Right lung (tissue), 10 donors: ENCODE data around the gene KAT2A. TPM values are rescaled to one million over a fixed set of nuclear protein-coding genes. Genes with fewer than 3 reads are reported as not detected.
A peak's percentile ranks its signal among the peaks of the same experiment; 100 is the strongest.
"Not testable (repeated sequence)": the region's sequence is repeated elsewhere in the genome, so short reads cannot be mapped to it uniquely, and the experiment has no call there.

Experiments
- DNase-seq, 2 donors: peaks; one replicate each; pipeline ENCODE4 v3.0.0-alpha.2; 2013
- long read RNA-seq, 8 donors: transcript quantifications; one replicate each; lab custom pipeline, GENCODE V29; 2026
- polyA plus RNA-seq, 5 donors: library from polyadenylated mRNA; unstranded; fragments of 120-200 nt; gene quantifications; one replicate each; pipeline versions ENCODE4 v1.2.1 to v1.2.3, GENCODE V29; 2013; ENCODE audit warnings: inconsistent platforms in 1 of 5, low replicate concordance in 1 of 5; ENCODE audit not compliant: insufficient read length in 5 of 5, insufficient read depth in 1 of 5

KAT2A gene
- 10 to 100 TPM; 51.3 to 73.7 (median 67.3) TPM for polyA plus RNA-seq
- long read RNA-seq, donor 1, transcript KAT2A-201 (18 exons, 3,109 nt) = minor isoform, 8 of 30 reads
- long read RNA-seq, donor 1, transcript KAT2A-202 (18 exons, 2,990 nt) = major isoform, 9 of 30 reads
- long read RNA-seq, donor 1, partial matches to known transcripts = 12 of 30 reads
- long read RNA-seq, donor 1, other reads (novel, unspliced or antisense) = 0 of 30 reads
- long read RNA-seq, donor 2, partial matches to known transcripts = 0 of 6 reads
- long read RNA-seq, donor 2, other reads (novel, unspliced or antisense) = 0 of 6 reads
- long read RNA-seq, donor 3, partial matches to known transcripts = 5 of 10 reads
- long read RNA-seq, donor 3, other reads (novel, unspliced or antisense) = 0 of 10 reads
- long read RNA-seq, donor 4, partial matches to known transcripts = 0 of 5 reads
- long read RNA-seq, donor 4, other reads (novel, unspliced or antisense) = 0 of 5 reads
- long read RNA-seq, donor 5, partial matches to known transcripts = 0 of 10 reads
- long read RNA-seq, donor 5, other reads (novel, unspliced or antisense) = 0 of 10 reads
- long read RNA-seq, donor 6, transcript KAT2A-202 (18 exons, 2,990 nt) = major isoform, 6 of 11 reads
- long read RNA-seq, donor 6, partial matches to known transcripts = 0 of 11 reads
- long read RNA-seq, donor 6, other reads (novel, unspliced or antisense) = 0 of 11 reads
- long read RNA-seq, donor 7, transcript KAT2A-202 (18 exons, 2,990 nt) = major isoform, 5 of 9 reads
- long read RNA-seq, donor 7, partial matches to known transcripts = 0 of 9 reads
- long read RNA-seq, donor 7, other reads (novel, unspliced or antisense) = 0 of 9 reads
- long read RNA-seq, donor 8, partial matches to known transcripts = 0 of 4 reads
- long read RNA-seq, donor 8, other reads (novel, unspliced or antisense) = 0 of 4 reads

DNA sequence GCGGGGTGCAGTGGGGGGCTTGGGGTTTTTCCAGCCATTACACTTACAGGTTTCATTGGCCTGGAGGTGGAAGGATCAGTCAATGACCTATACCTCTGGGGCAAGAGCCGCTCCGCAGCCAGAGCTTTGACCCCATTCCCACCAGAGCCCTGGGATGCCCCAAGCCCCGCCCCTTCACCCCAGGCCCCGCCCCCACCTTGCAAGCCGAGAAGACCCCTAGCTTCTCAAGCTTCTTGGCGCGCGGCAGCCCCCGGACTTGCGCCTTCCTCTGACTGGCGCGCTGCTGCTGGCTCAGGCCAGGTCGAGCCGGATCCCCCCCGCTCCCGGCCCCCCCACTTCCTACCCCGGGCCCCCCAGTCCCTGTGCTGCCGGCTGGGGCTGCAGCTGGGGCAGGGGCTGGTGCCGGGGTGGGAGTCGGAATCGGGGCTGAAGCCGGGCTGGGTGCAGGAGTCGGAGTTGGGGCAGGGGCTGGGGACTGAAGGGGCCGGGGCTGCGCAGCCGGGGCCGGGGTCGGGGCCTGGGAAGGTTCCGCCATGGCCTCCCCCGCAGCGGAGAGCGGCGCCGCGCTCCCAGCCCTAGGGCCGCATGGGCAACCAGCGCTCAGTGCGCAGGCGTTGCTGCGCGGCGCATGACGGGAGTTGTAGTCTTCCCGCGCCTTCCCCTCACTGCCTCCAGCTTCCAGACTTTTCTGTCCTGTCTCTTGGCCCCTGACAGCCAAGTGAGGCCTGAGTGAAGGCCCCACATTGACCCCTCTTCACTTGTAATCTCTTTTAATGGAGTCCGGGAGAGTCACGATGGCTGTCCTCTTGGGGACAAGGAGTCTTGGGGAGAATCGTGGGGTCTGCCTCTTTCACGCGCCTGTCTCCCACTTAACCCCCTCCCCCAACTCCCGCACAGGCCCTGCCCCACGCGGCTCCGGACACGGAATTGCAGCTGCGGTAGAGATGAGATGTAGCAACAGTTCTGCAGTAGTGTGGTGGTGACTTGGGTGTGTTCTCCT is at the start of gene KAT2A:
TSS of gene KAT2A (minus strand) at position 598 of the 1,000 bp plus-strand sequence. CDS start at position 535, 63 bp downstream.
- peak; percentile 69 to 77 for DNase-seq

DNA sequence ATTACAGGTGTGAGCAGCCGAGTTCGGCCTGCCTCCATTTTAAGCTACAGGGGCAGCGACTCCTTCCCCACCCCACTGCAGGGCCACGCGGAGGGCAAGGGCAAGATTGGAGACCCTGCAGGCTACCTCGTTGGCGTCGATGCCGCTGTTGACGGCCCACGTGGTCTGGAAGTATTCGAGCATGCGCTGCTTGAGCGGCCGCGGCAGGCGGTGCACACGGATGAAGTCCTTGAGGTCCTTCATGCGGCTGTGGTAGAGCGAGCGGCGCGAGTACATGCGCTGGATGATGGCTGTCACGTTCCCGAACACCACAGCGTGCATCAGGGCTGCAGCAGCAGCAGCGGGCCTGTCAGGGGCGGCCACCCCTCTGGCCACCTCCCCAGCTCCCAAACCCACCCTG is 48.2 kb upstream of the KAT2A start:
- no peak for DNase-seq

DNA sequence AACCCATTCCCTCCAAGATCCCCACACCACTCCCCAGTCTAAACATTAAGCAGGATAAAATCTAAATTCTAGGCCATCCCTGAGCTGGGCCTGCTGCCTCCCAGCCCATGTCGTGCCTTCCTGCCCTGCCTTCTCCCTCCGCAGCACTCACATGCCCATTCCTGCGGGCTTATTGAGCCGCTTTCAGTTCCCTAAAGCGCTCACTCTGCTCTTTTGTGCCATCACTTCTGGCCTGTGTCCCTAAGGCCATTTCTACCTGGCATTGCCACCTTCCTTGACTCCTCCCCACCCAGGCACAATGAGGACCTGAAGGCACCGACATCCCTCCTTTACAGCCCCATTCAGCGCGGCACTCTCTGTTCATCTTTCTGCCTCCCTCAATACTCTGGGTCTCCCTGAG is 46.6 kb upstream of the KAT2A start:
- DNase-seq = no peak

DNA sequence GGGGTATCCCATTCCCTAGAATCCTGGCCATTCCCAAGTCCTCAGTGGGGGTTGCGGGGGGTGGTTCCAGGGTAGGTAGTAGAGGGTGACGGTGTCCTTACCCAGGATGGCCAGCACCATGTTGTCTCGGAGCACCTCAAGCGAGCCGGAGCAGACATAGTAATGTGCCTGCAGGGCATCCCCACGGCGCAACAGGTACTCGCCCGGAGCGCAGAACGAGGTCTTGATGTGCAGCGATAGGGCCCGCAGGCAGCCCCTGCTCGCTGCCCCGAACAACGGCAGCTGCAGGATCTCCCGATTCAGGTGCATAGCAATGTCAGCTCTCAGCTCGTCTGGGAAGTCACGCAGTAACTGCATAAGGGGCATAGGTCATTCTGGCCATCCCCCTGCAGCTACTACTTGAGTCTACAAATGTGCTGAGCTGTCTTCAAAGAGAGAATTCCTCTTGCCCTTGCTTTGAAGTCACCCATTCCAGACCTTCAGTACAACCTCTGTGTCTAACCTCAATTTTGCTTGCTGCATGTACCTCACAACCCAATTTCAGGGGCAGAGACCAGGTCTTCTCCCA is 45.1 kb upstream of the KAT2A start:
- no peak for DNase-seq

DNA sequence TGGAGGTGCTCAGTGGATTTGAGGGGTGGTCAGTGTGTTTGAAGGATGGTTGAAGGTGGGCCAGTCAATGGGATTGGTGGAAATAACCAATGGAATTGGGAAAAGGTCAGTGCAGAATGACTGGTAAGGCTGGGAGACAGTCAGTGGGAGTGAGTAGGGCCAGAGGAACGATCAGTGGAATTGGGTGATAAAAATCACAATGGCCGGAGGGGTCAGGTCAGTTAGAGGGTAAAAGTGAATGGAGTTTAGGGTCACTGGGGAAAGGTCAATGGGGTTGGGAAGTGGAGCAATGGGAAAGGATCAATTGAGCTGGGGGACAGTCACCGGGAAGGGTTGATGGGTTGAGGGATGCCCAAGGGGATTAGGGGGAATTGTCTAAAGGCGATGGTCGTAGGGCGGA is 44.6 kb upstream of the KAT2A start:
- no peak for DNase-seq

DNA sequence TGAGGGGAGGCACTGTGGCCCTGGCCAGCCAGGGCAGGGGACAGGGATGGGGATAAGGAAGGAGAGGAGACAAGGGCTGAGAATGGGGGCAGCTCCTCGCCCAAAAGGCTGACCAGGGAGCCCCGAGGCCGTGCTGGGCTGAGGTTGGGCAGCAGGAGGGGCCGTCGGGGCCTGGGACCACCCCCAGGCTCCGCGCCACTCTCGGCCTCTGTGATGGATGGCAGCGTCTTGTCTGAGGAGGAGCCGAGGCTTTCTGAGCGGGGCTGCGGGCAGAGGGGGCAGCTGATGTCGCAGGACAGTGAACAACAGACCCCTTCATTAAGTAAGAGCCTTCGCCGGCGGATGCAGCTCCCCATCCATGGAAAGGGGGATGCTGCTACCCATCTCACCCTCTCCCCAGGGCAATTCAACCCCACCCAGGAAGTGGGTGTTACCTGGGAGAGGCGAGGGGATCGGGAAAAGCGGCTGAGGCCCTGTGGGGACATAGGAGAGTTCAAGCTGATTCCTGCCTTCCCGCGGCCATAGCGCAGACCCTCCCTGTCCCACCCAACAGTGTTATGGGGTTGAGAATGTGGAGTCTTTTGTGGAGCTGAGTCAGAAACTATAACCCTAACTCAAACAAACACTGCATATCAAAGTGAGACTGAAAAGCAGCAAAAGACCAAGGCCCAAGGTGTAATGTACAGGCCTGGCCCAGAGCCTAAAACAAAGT is 42.7 kb upstream of the KAT2A start:
- DNase-seq = no peak

DNA sequence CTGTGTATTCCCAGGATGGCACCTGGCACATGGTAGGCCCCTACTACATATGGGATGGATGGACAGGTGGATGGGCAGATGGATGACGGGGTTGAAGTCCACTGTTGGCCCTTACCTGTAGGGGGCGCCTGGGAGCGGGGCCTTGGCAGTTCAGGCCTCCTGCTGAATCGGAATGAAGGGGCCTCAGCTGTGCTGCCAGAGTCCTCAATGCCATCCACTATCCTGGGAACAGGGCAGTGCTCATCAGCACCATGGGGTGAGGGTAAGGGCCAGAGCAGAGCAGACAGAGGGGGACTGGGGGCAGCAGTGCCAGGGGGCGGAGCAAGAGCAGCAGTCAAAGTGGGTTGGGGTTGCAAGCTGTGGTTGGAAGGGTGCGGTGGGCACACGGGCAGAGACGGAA is 41.9 kb upstream of the KAT2A start:
- no peak for DNase-seq

DNA sequence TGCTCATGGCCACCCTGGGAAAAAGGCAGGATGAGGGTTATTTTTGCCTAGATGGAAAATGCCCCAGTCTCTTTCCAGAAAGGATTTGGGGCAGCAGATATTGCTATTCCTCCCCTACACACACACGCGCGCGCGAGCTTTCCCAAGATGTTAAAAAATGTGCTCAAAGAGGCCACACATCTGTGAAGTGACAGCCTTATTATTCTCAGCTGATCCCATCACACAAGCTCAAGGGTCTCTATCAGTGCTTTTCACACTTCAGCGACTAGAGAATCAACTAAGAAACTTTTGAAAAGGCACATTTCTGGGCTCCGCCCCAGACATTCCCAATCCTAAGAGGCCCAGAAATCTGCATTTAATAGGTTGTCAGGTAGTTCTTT is 39.4 kb upstream of the KAT2A start:
- peak in 1 of 2 donors; percentile 50 for DNase-seq

DNA sequence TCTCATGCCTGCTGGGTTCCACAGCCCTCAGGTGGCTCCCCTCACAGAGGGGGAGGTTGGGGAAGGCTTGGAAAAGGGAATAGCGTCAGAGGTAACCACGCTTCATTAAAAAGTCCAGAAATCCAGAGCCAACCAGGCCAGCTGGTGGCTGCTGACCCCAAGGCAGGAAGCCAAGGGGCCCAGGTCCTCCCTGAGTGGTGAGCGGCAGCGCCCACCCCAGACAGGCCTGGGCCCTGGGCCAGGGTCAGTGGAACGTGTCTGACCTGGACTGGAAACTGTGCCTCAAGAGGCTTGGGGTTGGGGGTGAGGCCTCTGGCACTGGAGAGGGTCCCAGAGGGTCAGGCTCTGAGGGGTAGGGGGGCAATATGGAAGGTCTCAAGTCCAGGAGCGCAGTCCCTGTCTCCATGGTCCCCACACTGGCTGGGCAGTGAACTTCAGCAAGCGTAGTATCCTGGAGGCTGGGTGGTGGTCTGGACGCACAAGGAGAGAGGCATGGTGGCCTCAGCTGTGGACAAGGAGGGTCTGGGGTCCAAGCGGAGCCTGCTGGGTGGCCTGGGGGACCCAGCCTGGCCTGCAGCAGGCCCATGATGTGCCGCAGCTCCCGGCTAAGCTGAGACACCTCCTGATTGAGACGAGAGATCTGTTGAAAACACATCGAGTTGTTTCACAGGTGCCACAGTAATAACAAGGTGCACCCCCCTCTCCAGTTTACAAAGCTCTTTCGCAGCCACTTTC is 38.8 kb upstream of the KAT2A start:
- no peak for DNase-seq

DNA sequence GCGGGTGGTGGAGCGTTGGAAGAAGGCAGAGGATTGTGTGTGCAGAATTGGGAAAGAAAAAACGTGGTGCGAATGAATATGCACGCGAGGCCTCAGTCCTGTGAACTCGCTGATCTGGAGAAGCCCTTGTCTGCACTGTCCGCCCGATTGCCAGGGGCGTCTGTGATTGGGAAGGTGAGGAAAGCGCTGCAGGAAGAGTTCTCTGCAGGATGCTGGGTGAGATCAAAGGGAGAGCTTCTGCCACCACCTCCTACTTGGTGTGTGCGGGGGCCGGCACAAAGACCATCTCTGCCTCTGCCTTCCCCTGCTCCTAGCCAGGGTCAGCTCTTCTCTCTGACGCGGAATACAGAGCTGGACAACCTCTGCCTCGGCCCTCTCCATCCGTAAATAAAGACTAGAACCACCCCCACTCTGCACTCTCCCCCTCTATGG is 34.5 kb upstream of the KAT2A start:
- no peak for DNase-seq

DNA sequence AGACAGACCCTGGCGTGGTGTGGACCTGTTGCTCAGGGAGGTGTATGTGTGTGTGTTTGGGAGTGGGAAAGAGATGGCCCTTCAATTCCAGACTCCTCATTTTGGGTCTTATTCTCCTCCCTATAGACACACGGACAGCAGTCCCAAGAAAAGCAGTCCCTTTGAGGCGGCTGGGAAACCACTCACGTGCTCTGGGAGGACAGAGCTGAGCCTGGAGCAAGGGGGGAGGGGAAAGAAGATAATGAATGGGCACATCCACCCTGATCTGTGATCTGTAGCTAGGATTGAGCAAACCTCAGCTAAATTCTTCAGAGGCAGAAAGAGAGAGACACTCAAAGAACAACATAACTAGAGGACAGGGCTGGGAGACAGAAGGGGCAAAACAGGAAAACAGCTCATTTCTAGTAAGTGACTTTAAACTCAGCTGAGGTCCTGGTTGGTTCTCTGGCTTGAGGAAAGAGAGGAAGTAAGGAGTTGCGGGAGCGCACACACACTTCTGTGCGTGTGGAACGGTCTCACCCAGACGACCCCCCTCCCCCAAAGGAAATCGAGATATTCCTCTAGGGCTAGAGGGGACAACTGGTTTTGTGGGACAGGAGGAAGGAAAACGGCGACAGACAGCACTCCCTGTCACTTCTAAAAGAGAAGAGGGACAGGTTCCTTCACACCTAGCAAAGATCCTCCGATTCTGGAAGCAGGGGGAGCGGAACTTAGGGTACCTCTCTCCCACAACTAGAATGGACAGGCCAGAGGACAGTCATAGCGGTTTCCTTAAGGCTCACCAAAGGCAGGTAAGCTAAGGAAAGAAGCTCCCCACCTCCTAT is 33.0 kb upstream of the KAT2A start:
- no peak for DNase-seq

DNA sequence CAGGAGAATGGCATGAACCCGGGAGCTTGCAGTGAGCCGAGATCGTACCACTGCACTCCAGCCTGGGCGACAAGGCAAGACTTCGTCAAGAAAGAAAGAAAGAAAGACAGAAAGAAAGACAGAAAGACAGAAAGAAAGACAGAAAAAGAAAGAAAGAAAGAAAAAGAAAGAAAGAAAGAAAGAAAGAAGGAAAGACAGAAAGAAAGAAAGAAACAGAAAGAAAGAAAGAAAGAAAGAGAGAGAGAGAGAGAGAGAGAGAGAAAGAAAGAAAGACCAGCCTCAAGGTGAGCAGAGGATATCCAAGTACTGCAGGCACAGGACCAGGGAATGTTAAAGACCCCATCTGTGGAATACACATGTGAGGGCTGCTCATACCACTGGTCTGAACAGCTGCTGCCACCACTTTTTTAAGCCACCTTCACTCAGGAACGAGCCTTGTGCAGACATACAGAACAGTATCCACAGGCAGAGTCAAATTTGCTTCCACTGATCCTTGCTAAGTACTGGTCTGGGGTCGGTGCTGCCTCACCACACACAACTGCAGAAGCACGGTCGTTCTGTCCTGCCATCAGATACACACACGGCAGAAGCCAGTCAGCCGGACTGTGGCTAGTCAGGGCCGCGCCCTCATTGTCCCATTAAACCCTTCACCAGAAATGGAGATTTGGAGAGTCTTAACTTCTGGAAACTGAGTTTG is 25.9 kb upstream of the KAT2A start:
- DNase-seq = no peak

DNA sequence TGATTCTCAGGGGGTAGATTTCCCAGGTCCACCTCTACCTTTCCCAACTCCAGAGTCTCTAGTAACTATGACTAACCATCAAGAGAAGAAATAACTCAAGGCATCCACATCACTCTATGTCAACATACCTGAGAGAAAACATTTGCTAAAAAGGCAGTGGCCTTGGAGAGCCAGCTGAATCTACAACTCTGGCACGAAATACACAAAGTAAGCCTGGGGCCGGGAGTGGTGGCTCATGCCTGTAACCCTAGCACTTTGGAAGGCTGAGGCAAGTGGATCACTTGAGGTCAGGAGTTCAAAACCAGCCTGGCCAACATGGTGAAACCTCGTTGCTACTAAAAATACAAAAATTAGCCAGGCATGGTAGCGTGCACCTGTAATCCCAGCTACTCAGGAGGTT is 22.0 kb upstream of the KAT2A start:
- not testable (repeated sequence) for DNase-seq

DNA sequence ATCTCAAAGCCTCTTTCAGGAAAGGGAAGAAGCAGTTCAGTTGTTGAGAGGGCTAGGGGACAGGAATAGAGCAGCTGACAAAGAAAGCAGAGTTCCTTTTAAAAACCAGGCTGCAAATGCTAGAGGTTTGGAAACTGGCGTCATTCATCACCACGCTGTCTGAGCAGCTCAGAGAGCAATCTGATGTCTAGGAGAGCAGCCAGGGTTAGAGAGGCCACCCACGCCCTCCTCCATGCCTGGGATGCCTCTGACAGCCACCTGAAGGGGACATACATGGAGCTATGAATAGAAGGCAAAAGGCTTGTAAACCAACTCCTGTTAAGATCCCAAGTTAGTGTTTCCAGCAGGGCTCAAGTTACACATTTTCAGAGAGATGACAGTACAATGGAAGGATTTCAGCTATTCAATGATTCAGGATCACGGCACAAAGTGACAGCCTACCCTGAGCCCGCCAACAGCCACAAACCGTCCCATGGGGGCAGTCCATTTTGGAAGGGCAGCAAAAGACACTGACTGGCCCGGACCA is 21.3 kb upstream of the KAT2A start:
- DNase-seq = no peak

DNA sequence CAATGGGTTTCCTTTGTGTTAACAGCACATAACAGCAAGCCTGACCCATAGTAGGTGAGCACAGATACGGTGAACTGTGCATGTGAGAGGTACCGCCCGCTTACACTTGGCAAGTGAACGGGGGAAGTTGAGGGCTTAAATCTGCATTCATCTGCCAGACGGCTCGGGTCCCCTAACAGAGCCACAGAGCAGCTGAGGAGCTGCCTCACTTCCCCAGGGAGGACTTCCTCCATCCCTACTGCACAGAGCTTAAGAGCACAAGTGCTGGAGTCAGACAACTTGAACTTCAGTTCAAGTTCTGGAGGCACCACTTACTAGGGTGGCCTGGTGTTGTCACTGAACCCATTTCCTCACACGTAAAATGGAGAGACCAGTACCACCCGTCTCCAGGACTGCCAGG is 20.2 kb upstream of the KAT2A start:
- no peak for DNase-seq

DNA sequence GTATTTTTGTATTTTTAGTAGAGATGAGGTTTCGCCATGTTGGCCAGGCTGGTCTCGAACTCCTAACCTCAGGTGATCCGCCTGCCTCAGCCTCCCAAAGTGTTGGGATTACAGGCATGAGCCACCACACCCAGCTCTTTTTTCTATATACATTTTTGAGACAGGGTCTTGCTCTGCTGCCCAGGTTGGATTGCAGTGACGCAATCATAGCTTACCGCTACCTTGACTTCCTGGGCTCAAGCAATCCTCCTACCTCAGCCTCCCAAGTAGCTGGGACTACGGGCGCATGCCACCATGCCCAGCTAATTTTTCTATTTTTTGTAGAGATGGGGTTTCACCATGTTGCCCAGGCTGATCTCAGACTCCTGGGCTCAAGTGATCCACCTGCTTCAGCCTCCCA is 19.5 kb upstream of the KAT2A start:
- DNase-seq = not testable (repeated sequence)

DNA sequence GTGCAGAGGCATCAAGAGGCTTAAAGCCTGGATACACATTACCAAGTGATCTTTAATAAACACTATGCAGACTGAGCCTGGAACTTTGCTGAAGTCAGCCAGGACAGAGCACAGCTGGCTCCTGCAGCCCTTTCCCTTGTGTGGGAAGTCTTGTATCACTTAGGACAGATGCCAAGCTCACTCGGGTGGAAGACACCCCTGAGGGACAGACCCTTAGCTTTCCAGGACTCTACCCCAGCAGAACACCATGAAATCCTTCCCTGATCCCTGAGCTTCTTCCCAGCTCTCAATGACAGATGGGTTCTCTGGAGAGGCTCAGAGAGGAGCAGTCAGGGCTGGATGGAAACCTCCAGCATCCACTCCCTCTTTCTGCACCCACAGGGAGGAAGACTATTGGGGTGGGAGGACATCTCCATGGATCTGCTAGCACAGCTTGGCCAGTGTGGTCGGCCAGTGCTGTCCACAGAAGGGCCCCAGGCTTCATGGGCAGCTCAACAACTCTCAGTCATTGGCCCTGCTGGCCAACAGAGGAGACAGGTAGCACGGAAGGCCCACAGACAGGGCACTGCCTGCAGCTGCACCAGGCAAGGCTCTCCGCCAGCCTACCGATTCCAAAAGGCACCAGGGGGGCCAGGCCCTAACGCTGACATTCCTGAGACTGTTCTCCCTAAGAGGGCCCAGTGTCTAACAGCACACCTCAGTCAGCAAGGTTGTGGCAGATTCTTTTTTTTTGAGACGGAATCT is 17.8 kb upstream of the KAT2A start:
- no peak for DNase-seq
